Measurements from ENCODE around the gene N4BP2L2. TPM values are rescaled to one million over a fixed set of nuclear protein-coding genes. Genes with fewer than 3 reads are reported as not detected.

N4BP2L2 gene
- total and polyA plus RNA-seq, 9 of the 15 experiments (the other 6 are each of a cell fraction or from before 2014, with no cell fraction given) = 33.9 to 76.4 (median 48.7) TPM

DNA sequence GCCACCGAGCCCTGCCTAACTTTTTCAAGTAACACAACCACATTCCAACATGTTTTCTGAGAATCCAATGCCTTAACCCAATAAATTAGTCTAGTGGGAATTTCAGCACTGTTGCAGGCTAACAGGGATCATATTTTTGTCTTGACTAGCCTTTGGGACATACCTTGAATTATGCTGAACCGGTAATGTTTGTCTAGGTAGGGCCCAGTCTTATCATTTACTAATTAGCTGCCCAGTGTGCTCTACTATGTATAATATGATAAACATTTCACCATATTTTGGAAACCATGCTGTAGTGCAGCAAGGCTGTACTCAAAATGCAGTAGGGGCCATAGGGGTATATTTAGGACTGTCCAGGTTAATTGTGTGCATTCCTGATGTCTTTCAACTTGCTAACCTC is 44.4 kb upstream of the N4BP2L2 start:
- Histone ChIP-seq H3K79me2 (ENCODE audit: control insufficient read depth, insufficient read depth, low read length) (peaks cover 10% of the 10 kb centered on the region), H3K36me3 (ENCODE audit: control insufficient read depth, insufficient read depth, low read length) (no peaks in the 10 kb centered on the region), H3K27me3 (ENCODE audit: control insufficient read depth in 2 of 2, insufficient read depth in 2 of 2, low read length in 2 of 2) (no peaks in the 10 kb centered on the region), H3K27ac (ENCODE audit: extremely low read depth, low read depth, low read length) (no peak overlapping the region), H3K9ac (ENCODE audit: insufficient read depth in 1 of 2, low read depth in 2 of 2, low read length in 2 of 2) (no peak overlapping the region), H3K9me3 (replicated peaks; ENCODE audit: control insufficient read depth, insufficient read depth, low read depth, low read length) (no peaks in the 10 kb centered on the region), H4K20me1 (replicated peaks; ENCODE audit: control insufficient read depth, insufficient read depth, low read length) (no peaks in the 10 kb centered on the region; the same call in 1 of the 2 replicates), H2AFZ (ENCODE audit: low read depth, low read length) (no peak overlapping the region), H3K4me2 (ENCODE audit: insufficient read depth, low read length) (no peak overlapping the region), H3K4me1 (replicated peaks in 1 of 2; ENCODE audit: control insufficient read depth in 2 of 2, insufficient read depth in 2 of 2, low read length in 2 of 2) (peaks cover 2 to 4% of the 10 kb centered on the region in 2 experiments; a peak in 3 of 5 replicates), H3K4me3 (no peak overlapping the region), H3K9me1 (ENCODE audit: control insufficient read depth, insufficient read depth, low read length) (no peaks in the 10 kb centered on the region)
- DNase-seq (ENCODE audit: extremely low read depth in 1 of 4, low spot score in 3 of 4) (no peak), ATAC-seq (no peak), FAIRE-seq (no peak)
- no TSS peak for BruUV-seq (replicated peaks)
- POLR2A ChIA-PET = interaction anchor here (0.6 kb wide), 1 partner anchor 77 kb away, joined by 3 read pairs; no protein-coding TSS in a partner anchor
- CTCF ChIA-PET (ENCODE audit: low intra/inter-chr PET ratio) = no interaction called here
- intact Hi-C loops (cut with micrococcal nuclease) (loop anchor here (5.0 kb wide), 1 partner anchor 671 kb away; no protein-coding TSS in a partner anchor), in situ Hi-C loops (cut with MboI) (loop anchor here (10.0 kb wide), 1 partner anchor 72 kb away; no protein-coding TSS in a partner anchor)
- WGBS (ENCODE audit: insufficient coverage, low coverage, missing lambda C conversion rate) = 17% methylated on average over 2 of the region's 2 CpGs
- TF ChIP-seq CBX1 (IDR thresholded peaks at IDR 0.05; ENCODE audit: low read depth) = no peak
- TF ChIP-seq, protein P1, sequence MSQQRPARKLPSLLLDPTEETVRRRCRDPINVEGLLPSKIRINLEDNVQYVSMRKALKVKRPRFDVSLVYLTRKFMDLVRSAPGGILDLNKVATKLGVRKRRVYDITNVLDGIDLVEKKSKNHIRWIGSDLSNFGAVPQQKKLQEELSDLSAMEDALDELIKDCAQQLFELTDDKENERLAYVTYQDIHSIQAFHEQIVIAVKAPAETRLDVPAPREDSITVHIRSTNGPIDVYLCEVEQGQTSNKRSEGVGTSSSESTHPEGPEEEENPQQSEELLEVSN (IDR thresholded peaks at IDR 0.05; ENCODE audit: borderline replicate concordance in 1 of 2, extremely low read depth in 1 of 2, insufficient read depth in 1 of 2, insufficient read length in 1 of 2, low read depth in 1 of 2, low read length in 1 of 2, poor library complexity in 1 of 2, severe bottlenecking in 1 of 2) = no peak
- TF ChIP-seq ZNF764 (CRISPR knock-in tag; IDR thresholded peaks at IDR 0.05; ENCODE audit: low read depth) = no peak
- TF ChIP-seq POLR2AphosphoS2 (IDR thresholded peaks at IDR 0.05; ENCODE audit: low read length) = no peak
- TF ChIP-seq, protein P2, sequence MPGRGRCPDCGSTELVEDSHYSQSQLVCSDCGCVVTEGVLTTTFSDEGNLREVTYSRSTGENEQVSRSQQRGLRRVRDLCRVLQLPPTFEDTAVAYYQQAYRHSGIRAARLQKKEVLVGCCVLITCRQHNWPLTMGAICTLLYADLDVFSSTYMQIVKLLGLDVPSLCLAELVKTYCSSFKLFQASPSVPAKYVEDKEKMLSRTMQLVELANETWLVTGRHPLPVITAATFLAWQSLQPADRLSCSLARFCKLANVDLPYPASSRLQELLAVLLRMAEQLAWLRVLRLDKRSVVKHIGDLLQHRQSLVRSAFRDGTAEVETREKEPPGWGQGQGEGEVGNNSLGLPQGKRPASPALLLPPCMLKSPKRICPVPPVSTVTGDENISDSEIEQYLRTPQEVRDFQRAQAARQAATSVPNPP (IDR thresholded peaks at IDR 0.05; ENCODE audit: borderline replicate concordance, insufficient read depth, insufficient read length) = no peak
- TF ChIP-seq EWSR1 (IDR thresholded peaks at IDR 0.05; ENCODE audit: borderline replicate concordance, low read depth, partially characterized antibody) = no peak
- TF ChIP-seq CSDE1 (IDR thresholded peaks at IDR 0.05) = no peak
- TF ChIP-seq RB1 (IDR thresholded peaks at IDR 0.05; ENCODE audit: low read depth) = no peak
- no peak for TF ChIP-seq SMAD1 (IDR thresholded peaks at IDR 0.05; ENCODE audit: low read depth, low read length, partially characterized antibody)
- TF ChIP-seq DNMT1 (IDR thresholded peaks at IDR 0.05) = no peak
- no peak for TF ChIP-seq CREB1 (IDR thresholded peaks at IDR 0.05)
- no peak for TF ChIP-seq CREB1 (CRISPR knock-in tag; IDR thresholded peaks at IDR 0.05)
- TF ChIP-seq, protein P3, sequence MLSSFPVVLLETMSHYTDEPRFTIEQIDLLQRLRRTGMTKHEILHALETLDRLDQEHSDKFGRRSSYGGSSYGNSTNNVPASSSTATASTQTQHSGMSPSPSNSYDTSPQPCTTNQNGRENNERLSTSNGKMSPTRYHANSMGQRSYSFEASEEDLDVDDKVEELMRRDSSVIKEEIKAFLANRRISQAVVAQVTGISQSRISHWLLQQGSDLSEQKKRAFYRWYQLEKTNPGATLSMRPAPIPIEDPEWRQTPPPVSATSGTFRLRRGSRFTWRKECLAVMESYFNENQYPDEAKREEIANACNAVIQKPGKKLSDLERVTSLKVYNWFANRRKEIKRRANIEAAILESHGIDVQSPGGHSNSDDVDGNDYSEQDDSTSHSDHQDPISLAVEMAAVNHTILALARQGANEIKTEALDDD (IDR thresholded peaks at IDR 0.05) = no peak
